Measurements from ENCODE around the gene RNF223. TPM values are rescaled to one million over a fixed set of nuclear protein-coding genes. Genes with fewer than 3 reads are reported as not detected.

Gene RNF223
- total and polyA plus RNA-seq, 8 donors = 0.05 to 0.37 (median 0.16) TPM; not detected in 2

DNA sequence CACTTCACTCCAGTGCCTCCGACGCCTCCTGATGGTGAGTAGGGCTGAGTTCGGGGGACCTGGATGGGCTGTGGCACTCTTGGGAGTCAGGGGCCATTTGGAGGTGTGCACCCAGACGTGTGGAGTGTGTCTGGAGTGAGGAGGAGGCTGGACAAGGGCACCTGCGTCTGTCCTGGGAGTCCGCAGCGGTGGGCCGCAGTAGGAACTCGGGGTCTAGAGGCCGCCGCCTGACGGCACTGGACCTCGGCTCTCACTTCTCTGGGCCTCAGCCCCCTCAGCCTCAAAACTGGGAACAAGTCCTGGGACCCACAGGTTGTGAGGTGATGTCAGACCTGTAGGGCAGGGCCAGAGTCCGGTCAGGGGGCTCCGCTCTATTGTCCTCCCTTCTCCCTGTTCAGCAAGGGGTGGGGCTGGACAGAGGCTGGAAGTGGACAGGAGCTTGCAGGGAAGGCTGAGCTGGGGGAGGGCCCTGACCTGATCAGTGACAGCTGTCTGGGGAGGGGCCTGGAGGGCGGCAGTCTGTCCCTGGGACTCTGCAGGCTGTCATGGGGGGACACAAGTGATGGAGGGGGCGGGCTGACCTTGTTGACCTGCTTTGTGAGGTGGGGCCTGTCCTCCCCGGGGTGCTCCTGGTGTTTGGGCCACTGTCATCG lies 38.7 kb downstream of the RNF223 start:
- intact Hi-C loops (cut with DNase I) = loop anchor here in 1 of 3 donors (10.0 kb wide), 2 partner anchors 79 to 259 kb away; partner anchors contain the start of gene C1orf159
- Histone ChIP-seq H3K36me3 (no peaks in the 10 kb centered on the region), H3K27ac (no peak overlapping the region), H3K27me3 (no peaks in the 10 kb centered on the region), H3K4me3 (no peak overlapping the region), H3K9me3 (no peaks in the 10 kb centered on the region), H3K4me1 (peaks cover 7 to 11% (median 7%) of the 10 kb centered on the region in 3 donors)
- no peak for TF ChIP-seq CTCF (IDR thresholded peaks at IDR 0.05)
- FAIRE-seq (no peak), ATAC-seq (no peak), DNase-seq (no peak)
- WGBS, 2 donors = 92 to 95% methylated on average over 19 of the region's 19 CpGs

GRCh38 chr1:1034439-1034781 lies 39.7 kb downstream of the RNF223 start:
- H3K36me3 ChIP-seq = no peaks in the 10 kb centered on the region
- FAIRE-seq (no peak), DNase-seq (no peak), ATAC-seq (no peak)
- 83 to 88% methylated on average over 30 of the region's 30 CpGs for WGBS, 2 donors
- H3K9me3 ChIP-seq = no peaks in the 10 kb centered on the region
- H3K27ac ChIP-seq = no peak overlapping the region
- TF ChIP-seq CTCF (IDR thresholded peaks at IDR 0.05) = no peak
- H3K4me3 ChIP-seq = peak overlapping the region in 1 of 4 donors; percentile 49
- H3K27me3 ChIP-seq = no peaks in the 10 kb centered on the region
- peaks cover 0 to 4% (median 0%) of the 10 kb centered on the region in 3 donors for H3K4me1 ChIP-seq
- intact Hi-C loops (cut with DNase I) = loop anchor here in 1 of 3 donors (10.0 kb wide), 2 partner anchors 80 to 260 kb away; partner anchors contain the start of gene C1orf159

- no peaks in the 10 kb centered on the region for H3K36me3 ChIP-seq
- no peak for FAIRE-seq
- intact Hi-C loops (cut with DNase I) = loop anchor here in 1 of 3 donors (10.0 kb wide), 2 partner anchors 81 to 261 kb away; partner anchors contain the start of gene C1orf159
- peak overlapping the region in 3 of 4 donors; percentile 10 to 49 (median 42) for H3K4me3 ChIP-seq
- H3K9me3 ChIP-seq = no peaks in the 10 kb centered on the region
- no peak for DNase-seq
- peaks cover 0 to 4% (median 0%) of the 10 kb centered on the region in 3 donors for H3K4me1 ChIP-seq
- WGBS, 2 donors = 29 to 39% methylated on average over 44 to 71 of the region's 71 CpGs
- no peak overlapping the region for H3K27ac ChIP-seq
- no peak for ATAC-seq
- H3K27me3 ChIP-seq = no peaks in the 10 kb centered on the region
- no peak for TF ChIP-seq CTCF (IDR thresholded peaks at IDR 0.05)
These were observed 40.2 kb downstream of the RNF223 start for GRCh38 chr1:1033731-1034438.

DNA sequence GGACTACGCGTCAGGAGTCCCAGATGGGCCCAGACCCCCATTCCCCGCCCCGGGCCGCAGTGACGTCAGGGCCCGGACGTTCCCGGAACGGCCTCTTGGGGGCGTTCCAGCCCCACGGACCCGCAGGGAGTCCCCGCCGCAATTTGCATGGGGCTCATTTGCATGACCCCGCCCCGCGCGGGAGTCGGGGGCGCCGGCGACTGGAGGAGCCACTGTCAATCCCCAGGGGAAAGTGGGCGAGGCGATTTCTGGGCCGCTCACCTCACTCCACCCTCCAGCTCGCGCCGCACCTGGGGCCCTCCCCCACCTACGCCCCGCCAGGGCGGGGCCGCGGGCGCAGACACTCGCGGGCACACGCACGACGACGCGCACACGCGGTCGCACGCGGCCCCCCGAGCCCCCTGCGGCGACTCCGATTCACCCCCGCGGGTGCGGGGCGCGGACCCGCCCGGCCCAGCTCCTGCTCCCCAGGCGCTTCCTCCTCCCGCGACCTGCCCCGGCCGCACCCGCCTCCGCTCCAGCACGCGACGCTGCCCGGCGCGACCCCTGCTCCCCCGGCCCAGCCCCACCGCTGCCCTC lies 41.0 kb downstream of the RNF223 start:
- H3K36me3 ChIP-seq = no peaks in the 10 kb centered on the region
- no peak for FAIRE-seq
- peak; percentile 89 to 96 (median 91) for ATAC-seq
- no peak overlapping the region for H3K27ac ChIP-seq
- peak; percentile 88 to 94 (median 92) for DNase-seq
- no peaks in the 10 kb centered on the region for H3K27me3 ChIP-seq
- H3K4me1 ChIP-seq = peaks cover 0 to 4% (median 0%) of the 10 kb centered on the region in 3 donors
- 6 to 8% methylated on average over 34 to 73 of the region's 73 CpGs for WGBS, 2 donors
- H3K9me3 ChIP-seq = no peaks in the 10 kb centered on the region
- H3K4me3 ChIP-seq = peak overlapping the region in 3 of 4 donors; percentile 11 to 49 (median 42)
- intact Hi-C loops (cut with DNase I) = loop anchor here in 1 of 3 donors (10.0 kb wide), 2 partner anchors 82 to 262 kb away; partner anchors contain the start of gene C1orf159
- TF ChIP-seq CTCF (IDR thresholded peaks at IDR 0.05) = peak; percentile 58 to 77 (median 67)
